Measurements from ENCODE around the gene GSN. TPM values are rescaled to one million over a fixed set of nuclear protein-coding genes. Genes with fewer than 3 reads are reported as not detected.
A peak's percentile ranks its signal among the peaks of the same experiment; 100 is the strongest.

The GSN gene
- polyA plus RNA-seq, 3 donors: 67.4 to 187 (median 95.8) TPM

GRCh38 chr9:121354762-121355161 is 86.8 kb downstream of the GSN start:
- no CpG with 5 or more reads among the region's 5 CpGs for WGBS (ENCODE audit: insufficient coverage)
- Histone ChIP-seq H3K36me3 (replicated peaks in 1 of 2; ENCODE audit: control insufficient read depth in 1 of 2, insufficient read depth in 2 of 2, low read length in 2 of 2) (peaks cover 3 to 24% of the 10 kb centered on the region in 2 donors), H3K27me3 (ENCODE audit: control insufficient read depth in 2 of 2, insufficient read depth in 2 of 2, low read length in 2 of 2) (no peaks in the 10 kb centered on the region), H3K9ac (ENCODE audit: insufficient read depth, low read length, poor library complexity, severe bottlenecking) (no peak overlapping the region), H4K20me1 (ENCODE audit: insufficient read depth, low read length) (no peaks in the 10 kb centered on the region), H3K79me2 (ENCODE audit: insufficient read depth, low read length) (peaks cover 14% of the 10 kb centered on the region), H3K4me3 (replicated peaks in 1 of 3; ENCODE audit: low read depth in 2 of 3, low read length in 3 of 3) (no peak overlapping the region), H3K27ac (ENCODE audit: low read depth in 1 of 2, low read length in 2 of 2) (no peak overlapping the region), H3K9me3 (replicated peaks in 1 of 2; ENCODE audit: control insufficient read depth in 1 of 2, insufficient read depth in 1 of 2, low read length in 2 of 2) (no peaks in the 10 kb centered on the region), H2AFZ (ENCODE audit: insufficient read depth, low read depth, low read length, poor library complexity, severe bottlenecking) (no peak overlapping the region), H3K4me2 (replicated peaks; ENCODE audit: extremely low read depth, low read length, poor library complexity, severe bottlenecking) (no peak overlapping the region), H3K4me1 (ENCODE audit: control insufficient read depth in 1 of 2, insufficient read depth in 2 of 2, low read length in 2 of 2) (peaks cover 42 to 46% of the 10 kb centered on the region in 2 donors)
- no peaks in the 10 kb centered on the region for H3K27me3 Mint-ChIP-seq (ENCODE audit: low read depth in 3 of 3)
- H3K4me3 Mint-ChIP-seq: no peak overlapping the region
- peaks cover 52% of the 10 kb centered on the region for H3K4me1 Mint-ChIP-seq
- no peak overlapping the region for H3K27ac Mint-ChIP-seq
- no peak for DNase-seq
- TF ChIP-seq, protein P1, sequence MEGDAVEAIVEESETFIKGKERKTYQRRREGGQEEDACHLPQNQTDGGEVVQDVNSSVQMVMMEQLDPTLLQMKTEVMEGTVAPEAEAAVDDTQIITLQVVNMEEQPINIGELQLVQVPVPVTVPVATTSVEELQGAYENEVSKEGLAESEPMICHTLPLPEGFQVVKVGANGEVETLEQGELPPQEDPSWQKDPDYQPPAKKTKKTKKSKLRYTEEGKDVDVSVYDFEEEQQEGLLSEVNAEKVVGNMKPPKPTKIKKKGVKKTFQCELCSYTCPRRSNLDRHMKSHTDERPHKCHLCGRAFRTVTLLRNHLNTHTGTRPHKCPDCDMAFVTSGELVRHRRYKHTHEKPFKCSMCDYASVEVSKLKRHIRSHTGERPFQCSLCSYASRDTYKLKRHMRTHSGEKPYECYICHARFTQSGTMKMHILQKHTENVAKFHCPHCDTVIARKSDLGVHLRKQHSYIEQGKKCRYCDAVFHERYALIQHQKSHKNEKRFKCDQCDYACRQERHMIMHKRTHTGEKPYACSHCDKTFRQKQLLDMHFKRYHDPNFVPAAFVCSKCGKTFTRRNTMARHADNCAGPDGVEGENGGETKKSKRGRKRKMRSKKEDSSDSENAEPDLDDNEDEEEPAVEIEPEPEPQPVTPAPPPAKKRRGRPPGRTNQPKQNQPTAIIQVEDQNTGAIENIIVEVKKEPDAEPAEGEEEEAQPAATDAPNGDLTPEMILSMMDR (IDR thresholded peaks at IDR 0.05): no peak
- peaks cover 26 to 28% of the 10 kb centered on the region in 2 donors for H3K36me3 Mint-ChIP-seq
- peaks cover 0 to 1% (median 0%) of the 10 kb centered on the region in 7 donors for H3K9me3 Mint-ChIP-seq
- intact Hi-C loops (cut with micrococcal nuclease): no loop called here

- Mint-ChIP-seq H3K27ac (peak overlapping the region in 2 of 7 donors; percentile 36 to 75), H3K4me3 (no peak overlapping the region), H3K4me1 (peaks cover 43% of the 10 kb centered on the region), H3K27me3 (ENCODE audit: low read depth in 3 of 3) (no peaks in the 10 kb centered on the region), H3K9me3 (peaks cover 0 to 1% (median 0%) of the 10 kb centered on the region in 7 donors), H3K36me3 (peaks cover 16 to 26% of the 10 kb centered on the region in 2 donors)
- Histone ChIP-seq H3K27ac (ENCODE audit: low read depth in 1 of 2, low read length in 2 of 2) (no peak overlapping the region), H3K79me2 (ENCODE audit: insufficient read depth, low read length) (peaks cover 30% of the 10 kb centered on the region), H3K9me3 (replicated peaks in 1 of 2; ENCODE audit: control insufficient read depth in 1 of 2, insufficient read depth in 1 of 2, low read length in 2 of 2) (no peaks in the 10 kb centered on the region), H4K20me1 (ENCODE audit: insufficient read depth, low read length) (no peaks in the 10 kb centered on the region), H3K9ac (ENCODE audit: insufficient read depth, low read length, poor library complexity, severe bottlenecking) (no peak overlapping the region), H3K36me3 (replicated peaks in 1 of 2; ENCODE audit: control insufficient read depth in 1 of 2, insufficient read depth in 2 of 2, low read length in 2 of 2) (peaks cover 2 to 14% of the 10 kb centered on the region in 2 donors), H3K27me3 (ENCODE audit: control insufficient read depth in 2 of 2, insufficient read depth in 2 of 2, low read length in 2 of 2) (no peaks in the 10 kb centered on the region), H3K4me1 (ENCODE audit: control insufficient read depth in 1 of 2, insufficient read depth in 2 of 2, low read length in 2 of 2) (peaks cover 35 to 39% of the 10 kb centered on the region in 2 donors), H2AFZ (ENCODE audit: insufficient read depth, low read depth, low read length, poor library complexity, severe bottlenecking) (no peak overlapping the region), H3K4me3 (replicated peaks in 1 of 3; ENCODE audit: low read depth in 2 of 3, low read length in 3 of 3) (no peak overlapping the region), H3K4me2 (replicated peaks; ENCODE audit: extremely low read depth, low read length, poor library complexity, severe bottlenecking) (no peak overlapping the region)
- WGBS (ENCODE audit: insufficient coverage): no CpG with 5 or more reads among the region's 3 CpGs
- intact Hi-C loops (cut with micrococcal nuclease): no loop called here
- DNase-seq: no peak
- TF ChIP-seq, protein P1 (IDR thresholded peaks at IDR 0.05): no peak
Observed at GRCh38 chr9:121357011-121357410, 89.0 kb downstream of the GSN start.

Measured in CD14-positive monocyte (primary cell).